ENCODE results near the gene KCND2.

- TF ChIP-seq, protein P1, sequence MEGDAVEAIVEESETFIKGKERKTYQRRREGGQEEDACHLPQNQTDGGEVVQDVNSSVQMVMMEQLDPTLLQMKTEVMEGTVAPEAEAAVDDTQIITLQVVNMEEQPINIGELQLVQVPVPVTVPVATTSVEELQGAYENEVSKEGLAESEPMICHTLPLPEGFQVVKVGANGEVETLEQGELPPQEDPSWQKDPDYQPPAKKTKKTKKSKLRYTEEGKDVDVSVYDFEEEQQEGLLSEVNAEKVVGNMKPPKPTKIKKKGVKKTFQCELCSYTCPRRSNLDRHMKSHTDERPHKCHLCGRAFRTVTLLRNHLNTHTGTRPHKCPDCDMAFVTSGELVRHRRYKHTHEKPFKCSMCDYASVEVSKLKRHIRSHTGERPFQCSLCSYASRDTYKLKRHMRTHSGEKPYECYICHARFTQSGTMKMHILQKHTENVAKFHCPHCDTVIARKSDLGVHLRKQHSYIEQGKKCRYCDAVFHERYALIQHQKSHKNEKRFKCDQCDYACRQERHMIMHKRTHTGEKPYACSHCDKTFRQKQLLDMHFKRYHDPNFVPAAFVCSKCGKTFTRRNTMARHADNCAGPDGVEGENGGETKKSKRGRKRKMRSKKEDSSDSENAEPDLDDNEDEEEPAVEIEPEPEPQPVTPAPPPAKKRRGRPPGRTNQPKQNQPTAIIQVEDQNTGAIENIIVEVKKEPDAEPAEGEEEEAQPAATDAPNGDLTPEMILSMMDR (IDR thresholded peaks at IDR 0.05), result no peak
- no peak for TF ChIP-seq POLR2A (IDR thresholded peaks at IDR 0.05)
Observed at GRCh38 chr7:120617275-120617674, 344.3 kb downstream of the KCND2 start.

All from thyroid gland (tissue), 4 donors.